Nephron progenitor cell (in vitro differentiated cells): Measurements from ENCODE around the gene LRIT2.
A peak's percentile ranks its signal among the peaks of the same experiment; 100 is the strongest.

Experiments
- DNase-seq: peaks from one replicate; pipeline ENCODE4 v3.0.0; 2021
- H3K27ac Mint-ChIP-seq: 2 replicates; pipeline ENCODE4 v1.8.0; 2021; ENCODE audit warnings: mild to moderate bottlenecking, moderate library complexity, mixed read lengths
- H3K27me3 Mint-ChIP-seq: 2 replicates; pipeline ENCODE4 v1.8.0; 2021; ENCODE audit warnings: mild to moderate bottlenecking, low read depth, mixed read lengths; ENCODE audit not compliant: poor library complexity
- H3K36me3 Mint-ChIP-seq: 2 replicates; pipeline ENCODE4 v1.8.0; 2021; ENCODE audit warnings: low read depth, mixed read lengths
- H3K4me1 Mint-ChIP-seq: 2 replicates; pipeline ENCODE4 v1.8.0; 2021; ENCODE audit warnings: mixed read lengths
- H3K4me3 Mint-ChIP-seq: 2 replicates; pipeline ENCODE4 v1.8.0; 2021; ENCODE audit warnings: mild to moderate bottlenecking, moderate library complexity, mixed read lengths
- H3K9me3 Mint-ChIP-seq: 2 replicates; pipeline ENCODE4 v1.8.0; 2021; ENCODE audit warnings: mild to moderate bottlenecking, moderate library complexity, mixed read lengths
- TF ChIP-seq, protein P1 (sequence below): fragments of 200-600 bp; sonication (generic); IDR thresholded peaks from 2 replicates; pipeline ENCODE4 v1.5.0; 2021; ENCODE audit warnings: antibody characterized with exemption

Gene LRIT2

GRCh38 chr10:84208023-84208422 is 17.3 kb downstream of the LRIT2 start:
- Mint-ChIP-seq H3K4me3 (no peak overlapping the region), H3K4me1 (no peaks in the 10 kb centered on the region), H3K9me3 (no peaks in the 10 kb centered on the region), H3K27me3 (peaks cover 22% of the 10 kb centered on the region), H3K27ac (no peak overlapping the region), H3K36me3 (no peaks in the 10 kb centered on the region)
- no peak for DNase-seq
- TF ChIP-seq, protein P1, sequence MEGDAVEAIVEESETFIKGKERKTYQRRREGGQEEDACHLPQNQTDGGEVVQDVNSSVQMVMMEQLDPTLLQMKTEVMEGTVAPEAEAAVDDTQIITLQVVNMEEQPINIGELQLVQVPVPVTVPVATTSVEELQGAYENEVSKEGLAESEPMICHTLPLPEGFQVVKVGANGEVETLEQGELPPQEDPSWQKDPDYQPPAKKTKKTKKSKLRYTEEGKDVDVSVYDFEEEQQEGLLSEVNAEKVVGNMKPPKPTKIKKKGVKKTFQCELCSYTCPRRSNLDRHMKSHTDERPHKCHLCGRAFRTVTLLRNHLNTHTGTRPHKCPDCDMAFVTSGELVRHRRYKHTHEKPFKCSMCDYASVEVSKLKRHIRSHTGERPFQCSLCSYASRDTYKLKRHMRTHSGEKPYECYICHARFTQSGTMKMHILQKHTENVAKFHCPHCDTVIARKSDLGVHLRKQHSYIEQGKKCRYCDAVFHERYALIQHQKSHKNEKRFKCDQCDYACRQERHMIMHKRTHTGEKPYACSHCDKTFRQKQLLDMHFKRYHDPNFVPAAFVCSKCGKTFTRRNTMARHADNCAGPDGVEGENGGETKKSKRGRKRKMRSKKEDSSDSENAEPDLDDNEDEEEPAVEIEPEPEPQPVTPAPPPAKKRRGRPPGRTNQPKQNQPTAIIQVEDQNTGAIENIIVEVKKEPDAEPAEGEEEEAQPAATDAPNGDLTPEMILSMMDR: no peak

- no peaks in the 10 kb centered on the region for H3K4me1 Mint-ChIP-seq
- no peaks in the 10 kb centered on the region for H3K9me3 Mint-ChIP-seq
- TF ChIP-seq, protein P1: no peak
- no peak overlapping the region for H3K4me3 Mint-ChIP-seq
- H3K27me3 Mint-ChIP-seq: peaks cover 22% of the 10 kb centered on the region
- no peak for DNase-seq
- no peak overlapping the region for H3K27ac Mint-ChIP-seq
- no peaks in the 10 kb centered on the region for H3K36me3 Mint-ChIP-seq
These were observed 19.4 kb downstream of the LRIT2 start for GRCh38 chr10:84205853-84206525.

- H3K36me3 Mint-ChIP-seq: no peaks in the 10 kb centered on the region
- no peaks in the 10 kb centered on the region for H3K9me3 Mint-ChIP-seq
- DNase-seq: peak; percentile 79
- no peak overlapping the region for H3K4me3 Mint-ChIP-seq
- no peak overlapping the region for H3K27ac Mint-ChIP-seq
- TF ChIP-seq, protein P1: peak; percentile 89
- no peaks in the 10 kb centered on the region for H3K4me1 Mint-ChIP-seq
- peaks cover 22% of the 10 kb centered on the region for H3K27me3 Mint-ChIP-seq
These were observed 20.1 kb downstream of the LRIT2 start for GRCh38 chr10:84205049-84205852.

DNA sequence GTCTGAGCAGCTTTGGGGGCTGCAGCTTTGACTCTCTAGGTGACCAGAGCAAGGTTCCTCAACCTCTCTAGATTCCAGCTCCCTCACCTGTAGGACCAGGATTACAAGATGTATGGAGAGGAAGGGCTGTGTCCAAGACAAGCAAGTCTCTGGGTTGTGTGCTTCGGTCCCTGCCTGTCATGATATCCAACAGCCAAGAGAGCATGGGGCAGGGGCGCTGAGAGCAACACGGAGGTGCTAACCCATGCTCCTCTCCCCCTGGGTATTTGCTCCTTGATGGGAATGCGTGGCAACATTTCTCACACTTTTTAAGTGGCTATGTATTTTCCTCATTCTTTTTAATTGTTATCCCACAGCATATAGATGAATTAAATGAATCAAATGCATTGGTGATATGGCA is 20.7 kb downstream of the LRIT2 start:
- H3K36me3 Mint-ChIP-seq: no peaks in the 10 kb centered on the region
- H3K27me3 Mint-ChIP-seq: peaks cover 23% of the 10 kb centered on the region
- no peak for DNase-seq
- H3K27ac Mint-ChIP-seq: no peak overlapping the region
- H3K4me1 Mint-ChIP-seq: no peaks in the 10 kb centered on the region
- H3K4me3 Mint-ChIP-seq: no peak overlapping the region
- TF ChIP-seq, protein P1: no peak
- no peaks in the 10 kb centered on the region for H3K9me3 Mint-ChIP-seq

- Mint-ChIP-seq H3K36me3 (no peaks in the 10 kb centered on the region), H3K27me3 (peaks cover 25% of the 10 kb centered on the region), H3K4me1 (no peaks in the 10 kb centered on the region), H3K4me3 (no peak overlapping the region), H3K9me3 (no peaks in the 10 kb centered on the region), H3K27ac (no peak overlapping the region)
- TF ChIP-seq, protein P1: peak; percentile 25
- DNase-seq: no peak
These were observed 21.2 kb downstream of the LRIT2 start for GRCh38 chr10:84204122-84204521.

DNA sequence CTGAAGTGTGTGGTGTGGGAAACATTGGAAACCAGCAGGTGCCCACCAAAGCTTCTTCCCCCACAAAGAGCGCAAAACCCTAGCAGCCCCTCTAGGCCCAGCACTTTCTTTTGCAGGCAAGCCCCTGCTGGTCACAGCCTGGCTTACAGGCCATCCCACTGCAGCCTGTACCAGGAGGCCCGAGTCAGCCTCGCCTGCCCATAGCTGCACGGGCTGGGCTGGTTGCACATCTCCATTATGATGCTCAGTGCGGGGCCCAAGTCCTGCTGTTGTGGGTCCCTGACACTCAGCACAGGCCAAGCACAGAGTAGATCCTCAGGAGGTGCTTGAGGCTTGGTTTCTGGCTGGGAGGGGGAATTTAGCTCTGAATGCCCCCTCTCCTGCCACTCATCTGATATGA is 23.0 kb downstream of the LRIT2 start:
- peaks cover 31% of the 10 kb centered on the region for H3K27me3 Mint-ChIP-seq
- H3K27ac Mint-ChIP-seq: no peak overlapping the region
- H3K9me3 Mint-ChIP-seq: no peaks in the 10 kb centered on the region
- TF ChIP-seq, protein P1: no peak
- DNase-seq: no peak
- H3K36me3 Mint-ChIP-seq: no peaks in the 10 kb centered on the region
- no peak overlapping the region for H3K4me3 Mint-ChIP-seq
- no peaks in the 10 kb centered on the region for H3K4me1 Mint-ChIP-seq
